HG03064 (cell line): ENCODE measurements around the gene SORBS2.

Source experiments
- ATAC-seq: cut with Tn5 transposase; IDR thresholded peaks from one replicate; pipeline ENCODE4 v1.9.1; 2021; ENCODE audit warnings: low read depth; ENCODE audit not compliant: unreplicated experiment

The SORBS2 gene

DNA sequence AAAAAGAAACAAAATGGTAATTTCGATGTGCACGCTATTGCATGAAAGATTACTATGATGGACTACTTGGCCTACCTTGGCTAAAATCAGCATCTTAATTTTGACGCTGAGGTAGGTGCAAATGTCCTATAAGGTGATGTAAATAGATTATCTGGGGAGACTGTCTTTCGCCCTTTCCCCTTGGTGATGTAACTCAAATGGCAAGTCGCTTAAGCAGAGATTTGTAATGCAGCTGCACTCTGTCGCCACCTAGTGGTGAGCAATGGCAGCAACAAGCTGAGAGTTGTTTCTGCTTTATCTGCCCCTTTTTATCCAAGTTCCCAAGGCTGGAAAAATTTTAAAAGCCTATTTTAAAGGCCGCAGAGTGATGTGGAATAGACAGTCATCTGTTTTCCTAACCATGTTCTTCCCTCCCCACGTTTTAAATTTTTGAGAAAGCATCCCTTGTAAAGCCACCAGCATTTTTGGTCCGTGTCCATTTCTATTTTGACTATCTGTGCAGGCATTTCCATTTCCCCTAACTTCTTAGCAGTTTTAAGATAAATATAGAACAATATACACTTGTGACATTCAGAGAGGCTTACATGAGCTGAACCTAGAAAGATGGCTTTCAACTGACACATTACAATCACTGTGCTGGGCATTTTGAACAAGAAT is 214.3 kb downstream of the SORBS2 start:
- ATAC-seq: no peak

GRCh38 chr4:185592845-185593488 is 219.0 kb downstream of the SORBS2 start:
- ATAC-seq: no peak

DNA sequence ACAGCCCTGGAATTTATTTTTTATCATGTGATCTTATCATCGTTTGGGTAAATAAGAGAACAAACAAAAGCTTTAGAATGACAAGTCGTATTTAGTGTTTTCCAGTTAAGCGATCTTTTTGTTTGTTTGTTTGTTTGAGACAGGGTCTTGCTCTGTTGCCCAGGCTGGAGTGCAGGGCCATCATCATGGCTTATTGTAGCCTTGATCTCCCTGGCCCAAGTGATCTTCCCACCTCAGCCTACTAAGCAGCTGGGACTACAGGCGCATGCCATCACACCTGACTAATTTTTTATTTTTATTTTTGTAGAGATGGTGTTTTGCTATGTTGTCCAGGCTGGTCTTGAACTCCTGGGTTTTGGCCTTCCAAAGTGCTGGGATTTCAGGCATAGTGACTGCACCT is 219.6 kb downstream of the SORBS2 start:
- no peak for ATAC-seq

- ATAC-seq: no peak
These were observed 220.3 kb downstream of the SORBS2 start for GRCh38 chr4:185591679-185592141.

DNA sequence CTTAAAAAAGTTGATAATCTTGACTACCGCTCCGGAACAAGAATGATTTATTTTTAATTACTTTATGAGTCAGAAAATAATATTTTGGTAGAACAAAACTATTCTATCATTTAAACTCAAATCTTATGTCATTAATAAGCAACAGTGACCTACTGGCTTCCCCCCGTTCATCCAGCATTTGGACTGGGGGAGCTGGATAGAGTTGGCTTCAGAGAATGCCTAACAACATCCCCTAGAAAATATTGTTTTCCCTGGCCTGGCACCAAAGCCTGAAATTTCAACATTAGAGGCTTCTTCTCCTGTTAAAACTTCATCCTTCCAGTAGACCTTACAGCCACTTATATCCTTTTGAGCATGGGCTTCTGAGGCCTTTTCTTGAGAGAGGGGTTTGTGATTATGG is 221.0 kb downstream of the SORBS2 start:
- no peak for ATAC-seq

- ATAC-seq: no peak
These were observed 222.7 kb downstream of the SORBS2 start for GRCh38 chr4:185589067-185589836.

DNA sequence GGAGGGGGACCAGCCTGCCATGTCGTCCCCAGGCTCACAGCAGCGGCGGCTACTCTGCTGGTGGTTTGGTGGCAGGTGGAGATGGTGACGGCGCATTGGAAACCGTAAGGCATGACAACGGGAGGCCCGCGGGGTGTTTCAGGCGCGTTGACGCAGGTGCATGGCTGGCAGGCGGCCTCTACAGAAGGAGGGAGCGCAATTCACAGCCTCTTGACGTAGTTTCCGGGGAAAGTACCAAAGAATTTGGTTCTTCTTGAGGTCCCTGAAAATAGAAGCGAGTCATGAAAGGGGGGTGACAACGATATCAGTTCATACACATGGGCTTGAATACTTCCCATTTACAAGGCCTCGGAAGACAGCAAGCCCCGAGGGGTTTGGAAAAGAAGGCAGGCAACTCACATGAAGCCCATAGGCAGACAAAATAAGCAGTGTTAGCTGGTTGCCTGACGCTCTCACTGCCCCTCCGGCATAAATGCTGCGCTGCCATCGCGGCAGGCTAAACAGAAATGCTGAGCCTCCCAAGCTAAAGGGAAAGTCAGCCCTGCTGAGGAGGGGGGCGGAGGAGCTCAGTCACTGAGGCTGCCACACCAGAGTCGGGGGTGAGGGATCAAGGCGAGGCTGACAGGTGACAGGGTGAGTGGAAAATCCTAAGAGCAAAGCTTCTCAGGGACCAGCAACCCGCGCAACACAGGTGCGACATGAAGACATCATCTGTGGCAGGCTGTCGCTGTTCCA is 224.4 kb downstream of the SORBS2 start:
- ATAC-seq: peak; percentile 94

- no peak for ATAC-seq
These were observed 225.0 kb downstream of the SORBS2 start for GRCh38 chr4:185587030-185587426.

- ATAC-seq: no peak
These were observed 226.8 kb downstream of the SORBS2 start for GRCh38 chr4:185585211-185585610.

DNA sequence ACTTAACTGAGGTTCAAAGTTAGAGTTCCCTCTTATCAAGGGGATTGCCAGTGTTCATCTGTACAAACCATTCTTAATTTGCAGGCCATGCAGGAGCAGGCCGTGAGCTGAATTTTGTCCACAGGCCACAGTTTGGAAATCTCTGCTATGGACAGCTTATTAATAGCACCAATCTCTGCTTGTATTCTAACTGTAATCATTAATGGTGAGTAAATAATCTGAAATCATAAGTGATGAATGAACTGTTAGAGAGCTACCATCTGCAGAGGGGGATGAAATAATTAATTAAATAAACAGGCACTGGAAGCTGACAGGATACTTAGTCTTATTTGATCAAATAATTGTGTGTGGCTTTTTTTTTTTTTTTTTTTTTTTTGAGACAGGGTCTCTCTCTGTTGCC is 228.2 kb downstream of the SORBS2 start:
- ATAC-seq: no peak

DNA sequence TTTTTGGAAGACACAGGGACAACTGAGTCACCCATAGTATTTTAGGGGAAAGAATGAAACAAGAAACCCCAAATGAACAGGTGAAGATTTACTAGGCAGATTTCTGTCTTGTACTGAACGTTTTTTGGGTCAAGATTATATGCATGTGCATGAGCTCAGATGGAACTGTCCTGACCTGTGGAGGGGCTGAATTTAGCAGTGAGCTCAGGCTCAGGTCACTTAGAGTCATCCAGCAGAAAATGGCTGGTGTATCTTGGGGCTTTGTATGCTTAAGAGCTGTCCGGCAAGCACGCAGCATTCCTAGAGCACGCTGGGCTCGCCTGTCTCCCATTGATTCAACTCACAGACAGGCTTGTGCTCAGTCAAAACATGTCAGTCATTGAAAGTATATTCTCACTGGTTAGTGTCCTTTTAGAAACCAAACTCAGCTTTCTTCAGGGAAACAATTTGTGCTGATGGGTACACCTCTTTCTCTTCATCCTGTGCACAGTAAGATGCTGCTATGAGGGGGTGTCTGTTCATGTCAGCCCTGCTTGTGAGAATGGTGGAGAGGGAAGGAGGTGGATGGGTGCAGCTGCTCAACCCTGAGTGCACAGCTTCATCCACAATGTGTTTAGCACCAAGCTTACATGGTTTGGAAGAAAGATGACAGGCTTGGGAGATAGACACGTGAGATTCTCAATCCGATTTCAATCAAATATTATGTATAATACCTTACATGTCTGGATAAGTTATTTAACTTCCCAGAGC is 229.2 kb downstream of the SORBS2 start:
- ATAC-seq: no peak

- no peak for ATAC-seq
These were observed 231.3 kb downstream of the SORBS2 start for GRCh38 chr4:185580699-185581098.

DNA sequence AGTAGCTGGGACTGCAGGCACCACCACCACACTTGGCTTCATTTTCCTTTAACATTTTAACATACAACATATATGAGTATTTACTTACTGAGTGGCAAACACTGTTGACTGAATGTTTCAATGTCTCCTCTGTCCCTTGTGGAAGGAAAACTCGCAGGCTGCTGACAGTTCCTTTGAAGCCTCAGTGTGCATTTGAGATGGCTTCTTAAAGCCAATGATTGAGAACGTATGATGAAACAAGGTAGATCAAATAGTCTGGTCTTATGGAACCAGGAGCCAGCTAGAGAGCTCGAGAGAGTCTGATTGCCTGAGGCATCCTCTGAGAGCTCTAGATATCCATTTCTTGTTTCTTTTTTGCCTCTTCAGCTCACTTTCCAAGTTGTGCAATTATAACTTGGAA is 233.7 kb downstream of the SORBS2 start:
- no peak for ATAC-seq

DNA sequence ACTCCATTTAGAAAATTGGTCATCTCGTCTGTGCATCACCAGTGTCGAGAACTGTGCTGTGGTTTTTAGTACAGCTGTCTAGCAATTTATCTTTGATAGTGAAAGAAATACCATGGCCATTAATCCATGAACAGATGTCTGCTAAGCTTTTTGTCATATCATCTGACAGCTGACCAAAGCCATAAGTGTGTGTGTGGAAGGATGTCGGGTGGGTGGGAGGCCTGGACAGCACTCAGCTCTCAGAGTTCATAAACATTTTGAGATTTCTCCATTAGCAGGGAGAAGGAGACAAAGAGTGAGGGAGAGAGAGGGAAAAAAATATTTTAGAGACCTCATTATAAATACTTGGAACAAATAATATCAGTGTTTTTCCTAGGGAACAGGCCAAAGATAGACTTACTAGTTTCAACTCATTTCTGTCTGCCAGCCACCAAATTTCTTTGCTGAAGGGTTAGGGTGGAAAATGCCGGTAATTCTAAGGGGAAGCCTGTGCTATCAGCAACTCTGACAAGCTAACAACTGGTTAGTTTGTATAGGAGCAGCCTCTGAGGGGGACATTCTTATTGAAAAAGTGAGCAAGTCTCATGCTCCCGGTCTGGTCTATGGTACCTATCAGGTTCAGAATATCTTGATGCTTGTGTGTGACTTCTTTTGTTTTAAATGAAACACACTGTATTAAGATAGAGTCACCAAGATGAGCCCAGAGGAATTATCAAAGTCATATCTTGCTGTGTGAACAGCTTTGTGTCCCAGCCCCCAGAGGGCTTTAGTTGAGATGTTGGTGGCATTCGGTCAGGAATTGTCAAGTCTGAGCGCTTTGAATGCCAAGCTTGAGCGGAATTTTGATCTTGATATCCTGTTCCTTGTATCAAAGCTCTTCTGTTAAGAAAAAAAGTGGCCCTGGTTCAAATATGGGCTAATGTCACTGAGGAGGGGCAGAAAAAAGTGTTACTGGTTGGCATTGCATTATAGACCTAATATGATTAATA is 234.7 kb downstream of the SORBS2 start:
- ATAC-seq: no peak

- ATAC-seq: no peak
These were observed 235.6 kb downstream of the SORBS2 start for GRCh38 chr4:185576314-185576961.

GRCh38 chr4:185573651-185574199 is 238.3 kb downstream of the SORBS2 start:
- no peak for ATAC-seq

DNA sequence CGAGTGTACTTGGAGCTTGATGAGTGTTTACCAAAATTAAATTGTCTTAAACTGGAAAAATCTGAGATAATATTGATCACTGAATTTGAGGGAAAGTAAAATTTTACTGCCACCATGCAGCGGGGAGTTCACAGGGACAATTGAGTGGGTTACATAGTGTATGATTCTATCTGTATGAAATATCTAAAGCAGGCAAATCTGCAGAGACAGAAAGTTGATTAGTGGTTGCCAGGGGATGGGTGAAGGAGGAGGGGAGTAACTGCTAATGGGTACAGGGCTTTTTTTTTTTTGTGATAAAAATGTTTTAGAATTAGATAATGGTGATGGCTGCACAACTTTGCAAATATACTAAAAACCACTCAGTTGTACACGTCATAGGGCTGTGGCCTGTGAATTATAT is 241.3 kb downstream of the SORBS2 start:
- ATAC-seq: no peak
